ENCODE data around the gene CCHCR1.
"Not testable (repeated sequence)": the region's sequence is repeated elsewhere in the genome, so short reads cannot be mapped to it uniquely, and the experiment has no call there.

GRCh38 chr6:31183859-31184258, 26.3 kb upstream of the CCHCR1 start:
- TF ChIP-seq CTCF (IDR thresholded peaks at IDR 0.05; ENCODE audit: poor library complexity, severe bottlenecking); EP300 (conservative IDR thresholded peaks at IDR 0.05; ENCODE audit: poor library complexity, severe bottlenecking); SMC3 (conservative IDR thresholded peaks at IDR 0.05; ENCODE audit: poor library complexity); EZH2 (IDR thresholded peaks at IDR 0.05; ENCODE audit: borderline replicate concordance, insufficient read depth, low read length, poor library complexity, severe bottlenecking): not testable (repeated sequence)
